Astrocyte (in vitro differentiated cells and primary cell): Measurements from ENCODE around the gene SDR39U1. TPM values are rescaled to one million over a fixed set of nuclear protein-coding genes. Genes with fewer than 3 reads are reported as not detected.

Experiments used
- DNase-seq: peaks from one replicate; pipeline ENCODE4 v3.0.0-alpha.2; 2010; ENCODE audit warnings: low read depth
- FAIRE-seq: peaks from 2 replicates; lab custom pipeline; 2011; peaks lifted over from hg19 to GRCh38; lab: Jason Lieb, UNC
- H2AFZ ChIP-seq: 2 replicates; pipeline ENCODE4 v1.6.0; 2012; ENCODE audit warnings: low read depth, low read length, inconsistent platforms
- H3K27ac ChIP-seq: 2 replicates; pipeline ENCODE4 v1.5.1; 2011; ENCODE audit warnings: low read depth, low read length, inconsistent platforms
- H3K27me3 ChIP-seq: 2 replicates; pipeline ENCODE4 v1.6.0; 2011; ENCODE audit warnings: low read length, inconsistent platforms; ENCODE audit not compliant: insufficient read depth
- H3K36me3 ChIP-seq: 2 replicates; pipeline ENCODE4 v1.5.1; 2011; ENCODE audit warnings: low read length, inconsistent platforms; ENCODE audit not compliant: insufficient read depth
- H3K4me1 ChIP-seq: 2 replicates; pipeline ENCODE4 v1.5.1; 2011; ENCODE audit warnings: low read length, inconsistent platforms; ENCODE audit not compliant: insufficient read depth
- H3K4me2 ChIP-seq: 2 replicates; pipeline ENCODE4 v1.6.0; 2012; ENCODE audit warnings: low read length, inconsistent platforms
- H3K4me3 ChIP-seq: 2 replicates; pipeline ENCODE4 v1.5.1; 2011; ENCODE audit warnings: low read depth, mild to moderate bottlenecking, low read length, inconsistent platforms; ENCODE audit not compliant: insufficient read depth
- H3K79me2 ChIP-seq: 2 replicates; pipeline ENCODE4 v1.6.0; 2012; ENCODE audit warnings: mild to moderate bottlenecking, low read length, inconsistent platforms; ENCODE audit not compliant: insufficient read depth
- H3K9ac ChIP-seq: 2 replicates; pipeline ENCODE4 v1.6.0; 2012; ENCODE audit warnings: mild to moderate bottlenecking, low read length, inconsistent platforms
- H3K9me3 ChIP-seq: 2 replicates; pipeline ENCODE4 v1.5.1; 2012; ENCODE audit warnings: low read depth, mild to moderate bottlenecking, low read length, inconsistent platforms; ENCODE audit not compliant: insufficient read depth
- H4K20me1 ChIP-seq: 2 replicates; pipeline ENCODE4 v1.6.0; 2012; ENCODE audit warnings: low read length, inconsistent platforms; ENCODE audit not compliant: insufficient read depth
- H3K27ac Mint-ChIP-seq: one replicate; pipeline ENCODE4 v1.8.0; 2021; ENCODE audit warnings: mild to moderate bottlenecking, mixed read lengths; ENCODE audit not compliant: unreplicated experiment
- H3K27me3 Mint-ChIP-seq: one replicate; pipeline ENCODE4 v1.8.0; 2021; ENCODE audit warnings: low read depth, mixed read lengths; ENCODE audit not compliant: unreplicated experiment
- H3K36me3 Mint-ChIP-seq: one replicate; pipeline ENCODE4 v1.8.0; 2021; ENCODE audit warnings: low read depth, mixed read lengths; ENCODE audit not compliant: unreplicated experiment
- H3K4me1 Mint-ChIP-seq: one replicate; pipeline ENCODE4 v1.8.0; 2021; ENCODE audit warnings: low read depth, mixed read lengths; ENCODE audit not compliant: unreplicated experiment
- H3K4me3 Mint-ChIP-seq: one replicate; pipeline ENCODE4 v1.8.0; 2021; ENCODE audit warnings: mild to moderate bottlenecking, moderate library complexity, mixed read lengths; ENCODE audit not compliant: unreplicated experiment
- H3K9me3 Mint-ChIP-seq: one replicate; pipeline ENCODE4 v1.8.0; 2021; ENCODE audit warnings: mild to moderate bottlenecking, mixed read lengths; ENCODE audit not compliant: unreplicated experiment
- EZH2 ChIP-seq: IDR thresholded peaks from 2 replicates; pipeline ENCODE4 v1.6.1; 2012; ENCODE audit warnings: mild to moderate bottlenecking, low read length, inconsistent platforms; ENCODE audit not compliant: insufficient read depth
- total RNA-seq: library from RNA; stranded (reverse); gene quantifications from 2 replicates; pipeline ENCODE4 v1.2.1, GENCODE V29; 2021
- TF ChIP-seq, protein P1 (sequence below): IDR thresholded peaks from 2 replicates; pipeline ENCODE4 v1.5.1; 2011; ENCODE audit warnings: low read depth, mild to moderate bottlenecking, inconsistent platforms, low read length, moderate library complexity; ENCODE audit not compliant: insufficient read depth

SDR39U1 gene
- total RNA-seq, 1 donor from 2014 or later, result 28.1 TPM

DNA sequence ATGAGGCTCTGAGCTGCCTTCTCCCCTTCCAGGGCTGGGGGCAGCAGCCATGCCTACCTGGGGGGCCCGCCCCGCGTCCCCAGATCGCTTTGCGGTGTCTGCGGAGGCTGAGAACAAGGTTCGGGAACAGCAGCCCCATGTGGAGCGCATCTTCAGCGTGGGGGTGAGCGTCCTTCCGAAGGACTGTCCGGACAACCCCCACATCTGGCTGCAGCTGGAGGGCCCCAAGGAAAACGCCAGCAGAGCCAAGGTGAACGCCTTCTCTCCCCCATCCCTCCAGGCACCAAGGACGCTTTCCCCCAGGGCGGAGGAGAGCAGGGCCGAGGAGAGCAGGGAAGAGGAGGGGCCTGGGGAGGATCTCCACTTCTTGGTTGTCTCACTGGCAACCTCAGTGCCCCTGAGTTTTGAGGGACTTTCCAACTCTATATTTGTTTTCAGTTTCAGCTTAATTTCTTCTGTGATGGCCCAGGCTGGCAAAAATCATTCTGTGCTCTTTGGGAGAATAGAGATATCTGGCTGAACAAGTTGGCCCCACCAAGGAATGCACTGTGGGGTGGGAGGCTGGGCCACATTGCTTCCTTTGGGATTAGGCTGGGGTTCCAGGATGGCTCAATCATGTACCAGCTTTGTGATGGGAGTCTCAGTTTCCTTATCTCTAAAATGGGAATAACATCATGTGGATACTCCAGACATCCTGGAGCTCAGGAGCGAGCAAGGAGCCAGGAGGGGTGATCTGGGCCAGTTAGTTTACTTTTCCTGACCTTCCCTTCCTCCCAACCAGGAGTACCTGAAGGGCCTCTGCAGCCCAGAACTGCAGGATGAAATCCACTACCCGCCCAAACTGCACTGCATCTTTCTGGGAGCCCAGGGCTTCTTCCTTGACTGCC, 11.7 kb downstream of the SDR39U1 start:
- Histone ChIP-seq H3K4me1 (peaks cover 30% of the 10 kb centered on the region), H3K27ac (peak overlapping the region; percentile 92), H4K20me1 (peaks cover 44% of the 10 kb centered on the region), H3K27me3 (no peaks in the 10 kb centered on the region), H3K9ac (peak overlapping the region; percentile 96), H2AFZ (peak overlapping the region; percentile 20), H3K4me3 (peak overlapping the region; percentile 83), H3K36me3 (peaks cover 18% of the 10 kb centered on the region), H3K4me2 (peak overlapping the region; percentile 96), H3K79me2 (peaks cover 31% of the 10 kb centered on the region), H3K9me3 (no peaks in the 10 kb centered on the region)
- TF ChIP-seq, protein P1, sequence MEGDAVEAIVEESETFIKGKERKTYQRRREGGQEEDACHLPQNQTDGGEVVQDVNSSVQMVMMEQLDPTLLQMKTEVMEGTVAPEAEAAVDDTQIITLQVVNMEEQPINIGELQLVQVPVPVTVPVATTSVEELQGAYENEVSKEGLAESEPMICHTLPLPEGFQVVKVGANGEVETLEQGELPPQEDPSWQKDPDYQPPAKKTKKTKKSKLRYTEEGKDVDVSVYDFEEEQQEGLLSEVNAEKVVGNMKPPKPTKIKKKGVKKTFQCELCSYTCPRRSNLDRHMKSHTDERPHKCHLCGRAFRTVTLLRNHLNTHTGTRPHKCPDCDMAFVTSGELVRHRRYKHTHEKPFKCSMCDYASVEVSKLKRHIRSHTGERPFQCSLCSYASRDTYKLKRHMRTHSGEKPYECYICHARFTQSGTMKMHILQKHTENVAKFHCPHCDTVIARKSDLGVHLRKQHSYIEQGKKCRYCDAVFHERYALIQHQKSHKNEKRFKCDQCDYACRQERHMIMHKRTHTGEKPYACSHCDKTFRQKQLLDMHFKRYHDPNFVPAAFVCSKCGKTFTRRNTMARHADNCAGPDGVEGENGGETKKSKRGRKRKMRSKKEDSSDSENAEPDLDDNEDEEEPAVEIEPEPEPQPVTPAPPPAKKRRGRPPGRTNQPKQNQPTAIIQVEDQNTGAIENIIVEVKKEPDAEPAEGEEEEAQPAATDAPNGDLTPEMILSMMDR, result no peak
- TF ChIP-seq EZH2, result no peak
- peaks cover 20% of the 10 kb centered on the region for H3K4me1 Mint-ChIP-seq
- H3K27me3 Mint-ChIP-seq, result peaks cover 2% of the 10 kb centered on the region
- no peak for DNase-seq
- FAIRE-seq, result no peak
- no peaks in the 10 kb centered on the region for H3K9me3 Mint-ChIP-seq
- peak overlapping the region; percentile 78 for H3K27ac Mint-ChIP-seq
- peak overlapping the region; percentile 89 for H3K4me3 Mint-ChIP-seq
- H3K36me3 Mint-ChIP-seq, result no peaks in the 10 kb centered on the region

DNA sequence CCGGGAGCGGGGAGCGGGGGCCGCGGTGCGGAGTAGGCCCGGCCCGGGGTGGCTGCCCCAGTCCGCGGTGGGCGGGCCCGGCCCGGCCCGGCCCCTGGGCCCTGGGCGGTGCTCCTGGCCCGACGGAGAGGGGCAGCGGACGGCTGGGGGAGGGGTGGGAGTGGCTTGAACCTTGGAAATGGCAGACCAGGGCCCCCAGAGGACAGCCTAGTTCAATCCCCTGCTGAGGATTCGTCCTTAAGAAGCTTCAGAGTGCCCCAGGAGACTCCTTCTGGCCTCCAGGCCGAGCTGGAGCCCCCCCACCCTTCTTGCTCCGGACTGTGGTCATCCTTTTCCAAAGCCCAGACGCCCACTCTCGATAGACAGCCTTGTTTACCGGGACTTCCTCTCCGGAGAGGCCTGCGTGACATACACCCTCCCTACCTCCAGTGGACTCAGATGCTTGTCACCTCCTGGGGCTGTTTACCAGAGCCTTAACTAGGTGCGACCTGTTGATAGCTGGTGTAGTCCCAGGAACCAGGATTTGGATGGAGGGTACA, 12.4 kb downstream of the SDR39U1 start:
- no peak for FAIRE-seq
- Histone ChIP-seq H2AFZ (peak overlapping the region; percentile 36), H3K4me1 (peaks cover 31% of the 10 kb centered on the region), H3K9me3 (no peaks in the 10 kb centered on the region), H3K4me2 (peak overlapping the region; percentile 96), H3K36me3 (peaks cover 18% of the 10 kb centered on the region), H3K27ac (peak overlapping the region; percentile 92), H4K20me1 (peaks cover 37% of the 10 kb centered on the region), H3K27me3 (no peaks in the 10 kb centered on the region), H3K9ac (peak overlapping the region; percentile 96), H3K79me2 (peaks cover 31% of the 10 kb centered on the region), H3K4me3 (peak overlapping the region; percentile 83)
- no peaks in the 10 kb centered on the region for H3K9me3 Mint-ChIP-seq
- peaks cover 26% of the 10 kb centered on the region for H3K4me1 Mint-ChIP-seq
- no peak for TF ChIP-seq EZH2
- TF ChIP-seq, protein P1, result no peak
- peak overlapping the region; percentile 78 for H3K27ac Mint-ChIP-seq
- H3K4me3 Mint-ChIP-seq, result peak overlapping the region; percentile 89
- peaks cover 2% of the 10 kb centered on the region for H3K27me3 Mint-ChIP-seq
- peak; percentile 49 for DNase-seq
- no peaks in the 10 kb centered on the region for H3K36me3 Mint-ChIP-seq
